Gastroesophageal sphincter (tissue), 3 donors: ENCODE measurements around the gene PACRGL.
A peak's percentile ranks its signal among the peaks of the same experiment; 100 is the strongest.

ENCODE experiments used
- EP300 ChIP-seq: sonication (generic); formaldehyde crosslinking; IDR thresholded peaks from one replicate; pipeline ENCODE4 v1.6.1; 2017; ENCODE audit warnings: antibody characterized with exemption, mild to moderate bottlenecking
- POLR2A ChIP-seq, 2 donors: fragments of 450-650 bp; IDR thresholded peaks; one replicate each; pipeline ENCODE4 v1.6.1; 2017; ENCODE audit warnings: antibody characterized with exemption in 2 of 2, mild to moderate bottlenecking in 2 of 2, moderate library complexity in 1 of 2
- POLR2AphosphoS5 ChIP-seq: sonication (generic); formaldehyde crosslinking; IDR thresholded peaks from one replicate; pipeline ENCODE4 v1.6.1; 2017; ENCODE audit warnings: antibody characterized with exemption
- TF ChIP-seq, protein P1 (sequence below), 4 experiments: fragments of 200-600 bp in 2 of 4; fragments of 450-650 bp in 2 of 4; sonication (generic) in 1 of 4; IDR thresholded peaks; one replicate each; pipeline ENCODE4 v1.5.1; 2017 to 2019; ENCODE audit warnings: antibody characterized with exemption in 4 of 4, mild to moderate bottlenecking in 2 of 4, moderate library complexity in 2 of 4

DNA sequence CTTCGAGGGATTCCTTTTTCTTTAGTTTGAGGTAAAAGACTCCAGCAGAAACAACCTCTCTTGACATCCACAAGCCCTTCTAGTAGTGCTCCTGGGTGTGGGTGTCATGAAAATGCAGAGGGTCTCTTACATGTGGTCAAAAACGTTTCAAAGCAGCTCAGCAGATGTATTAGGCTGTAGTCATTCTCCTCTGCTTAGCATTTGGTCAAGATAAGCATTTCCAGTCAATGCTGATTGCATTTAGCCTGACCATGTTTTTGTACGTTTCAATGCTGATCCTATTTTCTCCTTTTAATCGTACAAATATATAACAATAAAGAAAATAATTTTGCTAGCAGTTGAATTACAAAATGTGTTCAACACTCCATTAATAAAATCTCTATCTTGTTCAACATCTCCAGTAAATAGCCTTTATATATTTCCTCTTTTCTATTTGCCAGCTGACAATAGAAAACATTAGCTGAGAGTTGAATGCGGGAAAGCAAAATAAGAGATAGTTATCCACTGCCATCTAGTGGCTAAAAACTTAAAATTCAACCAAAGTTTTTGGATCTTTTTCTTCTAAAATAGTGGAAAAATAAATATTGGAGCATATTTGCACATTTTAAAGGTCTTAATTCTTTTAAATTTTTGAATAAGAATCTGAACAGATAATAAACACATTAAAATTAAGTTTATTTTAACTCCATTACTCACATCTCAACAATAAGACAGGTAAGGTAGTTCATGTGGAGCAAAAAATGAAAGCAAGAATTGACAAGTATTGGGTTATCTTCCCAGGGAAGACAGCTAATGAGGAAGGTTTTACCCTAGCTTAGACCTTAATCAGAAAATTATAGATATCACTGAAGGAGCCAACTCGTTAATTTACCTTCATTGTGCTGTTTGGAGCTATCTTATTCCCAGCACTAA lies 15.2 kb upstream of the PACRGL start:
- TF ChIP-seq EP300 (no peak), POLR2A (IDR thresholded peaks at IDR 0.05) (no peak), POLR2AphosphoS5 (no peak)
- TF ChIP-seq, protein P1, sequence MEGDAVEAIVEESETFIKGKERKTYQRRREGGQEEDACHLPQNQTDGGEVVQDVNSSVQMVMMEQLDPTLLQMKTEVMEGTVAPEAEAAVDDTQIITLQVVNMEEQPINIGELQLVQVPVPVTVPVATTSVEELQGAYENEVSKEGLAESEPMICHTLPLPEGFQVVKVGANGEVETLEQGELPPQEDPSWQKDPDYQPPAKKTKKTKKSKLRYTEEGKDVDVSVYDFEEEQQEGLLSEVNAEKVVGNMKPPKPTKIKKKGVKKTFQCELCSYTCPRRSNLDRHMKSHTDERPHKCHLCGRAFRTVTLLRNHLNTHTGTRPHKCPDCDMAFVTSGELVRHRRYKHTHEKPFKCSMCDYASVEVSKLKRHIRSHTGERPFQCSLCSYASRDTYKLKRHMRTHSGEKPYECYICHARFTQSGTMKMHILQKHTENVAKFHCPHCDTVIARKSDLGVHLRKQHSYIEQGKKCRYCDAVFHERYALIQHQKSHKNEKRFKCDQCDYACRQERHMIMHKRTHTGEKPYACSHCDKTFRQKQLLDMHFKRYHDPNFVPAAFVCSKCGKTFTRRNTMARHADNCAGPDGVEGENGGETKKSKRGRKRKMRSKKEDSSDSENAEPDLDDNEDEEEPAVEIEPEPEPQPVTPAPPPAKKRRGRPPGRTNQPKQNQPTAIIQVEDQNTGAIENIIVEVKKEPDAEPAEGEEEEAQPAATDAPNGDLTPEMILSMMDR (IDR thresholded peaks at IDR 0.05) = peak; percentile 48 to 67 (median 55)
